Suppressor macrophage treated with lipopolysaccharide for 4 hours (primary cell): ENCODE data around the gene ZNF423.
A peak's percentile ranks its signal among the peaks of the same experiment; 100 is the strongest.

Source experiments
- DNase-seq: peaks from one replicate; pipeline ENCODE4 v3.0.0-alpha.2; 2020

ZNF423 gene

GRCh38 chr16:49617710-49618330, 238.1 kb downstream of the ZNF423 start:
- DNase-seq, result no peak

- DNase-seq, result no peak
These were observed 238.8 kb downstream of the ZNF423 start for GRCh38 chr16:49617016-49617629.

GRCh38 chr16:49615576-49615975, 240.3 kb downstream of the ZNF423 start:
- DNase-seq, result no peak

- DNase-seq, result no peak
These were observed 244.9 kb downstream of the ZNF423 start for GRCh38 chr16:49610983-49611382.

GRCh38 chr16:49608779-49609178, 247.1 kb downstream of the ZNF423 start:
- no peak for DNase-seq

GRCh38 chr16:49608098-49608497, 247.8 kb downstream of the ZNF423 start:
- no peak for DNase-seq

GRCh38 chr16:49605536-49606254, 250.2 kb downstream of the ZNF423 start:
- no peak for DNase-seq

GRCh38 chr16:49604602-49605001, 251.3 kb downstream of the ZNF423 start:
- no peak for DNase-seq

GRCh38 chr16:49603956-49604355, 252.0 kb downstream of the ZNF423 start:
- no peak for DNase-seq

GRCh38 chr16:49602976-49603310, 253.0 kb downstream of the ZNF423 start:
- DNase-seq, result no peak

- no peak for DNase-seq
These were observed 253.5 kb downstream of the ZNF423 start for GRCh38 chr16:49602201-49602975.

GRCh38 chr16:49601576-49601975, 254.3 kb downstream of the ZNF423 start:
- DNase-seq, result no peak

- DNase-seq, result no peak
These were observed 254.9 kb downstream of the ZNF423 start for GRCh38 chr16:49600976-49601375.

- no peak for DNase-seq
These were observed 255.4 kb downstream of the ZNF423 start for GRCh38 chr16:49600536-49600935.

- DNase-seq, result no peak
These were observed 256.2 kb downstream of the ZNF423 start for GRCh38 chr16:49599704-49600103.

GRCh38 chr16:49599281-49599680, 256.6 kb downstream of the ZNF423 start:
- DNase-seq, result no peak

- DNase-seq, result no peak
These were observed 257.3 kb downstream of the ZNF423 start for GRCh38 chr16:49598383-49599170.

GRCh38 chr16:49597796-49598195, 258.1 kb downstream of the ZNF423 start:
- no peak for DNase-seq

- DNase-seq, result no peak
These were observed 259.1 kb downstream of the ZNF423 start for GRCh38 chr16:49596648-49597291.

- DNase-seq, result peak; percentile 7
These were observed 259.8 kb downstream of the ZNF423 start for GRCh38 chr16:49596068-49596467.

- DNase-seq, result no peak
These were observed 261.0 kb downstream of the ZNF423 start for GRCh38 chr16:49594685-49595498.
